ENCODE data around the gene MED20. TPM values are rescaled to one million over a fixed set of nuclear protein-coding genes. Genes with fewer than 3 reads are reported as not detected.
"Not testable (repeated sequence)": the region's sequence is repeated elsewhere in the genome, so short reads cannot be mapped to it uniquely, and the experiment has no call there.

The MED20 gene
- total RNA-seq, 1 donor from 2014 or later = 24.1 TPM

DNA sequence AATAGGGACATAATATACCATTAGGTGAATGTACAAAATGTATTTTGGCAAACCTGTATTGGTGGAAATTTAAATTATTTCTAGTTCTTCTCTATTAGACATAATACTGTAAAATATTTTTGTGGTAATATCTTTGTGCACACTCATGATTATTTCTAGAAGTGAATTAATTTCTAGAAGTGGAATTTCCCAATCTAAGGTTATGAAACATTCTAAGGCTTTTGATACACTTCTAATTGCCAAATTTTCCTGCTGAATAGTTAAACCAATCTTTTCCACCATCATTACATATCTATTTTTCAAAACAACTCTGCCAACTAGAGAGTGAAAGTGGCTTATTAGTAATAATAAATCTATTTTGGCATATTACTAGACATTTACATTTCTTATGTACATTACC is 22.5 kb upstream of the MED20 start:
- Mint-ChIP-seq H3K4me1 (peaks cover 28% of the 10 kb centered on the region), H3K27me3 (ENCODE audit: low read depth) (no peaks in the 10 kb centered on the region), H3K36me3 (no peaks in the 10 kb centered on the region), H3K9me3 (no peaks in the 10 kb centered on the region), H3K27ac (no peak overlapping the region), H3K4me3 (no peak overlapping the region)
- TF ChIP-seq CTCF (IDR thresholded peaks at IDR 0.05; ENCODE audit: unreplicated experiment) = no peak
- no peak for DNase-seq (ENCODE audit: low spot score in 2 of 2, unreplicated experiment in 2 of 2)

- not testable (repeated sequence) for DNase-seq (ENCODE audit: low spot score in 2 of 2, unreplicated experiment in 2 of 2); H3K36me3 Mint-ChIP-seq; H3K27me3 Mint-ChIP-seq (ENCODE audit: low read depth); H3K4me3 Mint-ChIP-seq; H3K9me3 Mint-ChIP-seq; H3K27ac Mint-ChIP-seq
- peaks cover 33% of the 10 kb centered on the region for H3K4me1 Mint-ChIP-seq
Observed at GRCh38 chr6:41942882-41943281, 21.9 kb upstream of the MED20 start.

- peak overlapping the region; percentile 89 for H3K27ac Mint-ChIP-seq
- H3K36me3 Mint-ChIP-seq = no peaks in the 10 kb centered on the region
- no peaks in the 10 kb centered on the region for H3K9me3 Mint-ChIP-seq
- no peak for DNase-seq (ENCODE audit: low spot score in 2 of 2, unreplicated experiment in 2 of 2)
- peaks cover 40% of the 10 kb centered on the region for H3K4me1 Mint-ChIP-seq
- peak overlapping the region; percentile 83 for H3K4me3 Mint-ChIP-seq
- no peak for TF ChIP-seq CTCF (IDR thresholded peaks at IDR 0.05; ENCODE audit: unreplicated experiment)
- H3K27me3 Mint-ChIP-seq (ENCODE audit: low read depth) = no peaks in the 10 kb centered on the region
Observed at GRCh38 chr6:41942067-41942851, 21.3 kb upstream of the MED20 start.

DNA sequence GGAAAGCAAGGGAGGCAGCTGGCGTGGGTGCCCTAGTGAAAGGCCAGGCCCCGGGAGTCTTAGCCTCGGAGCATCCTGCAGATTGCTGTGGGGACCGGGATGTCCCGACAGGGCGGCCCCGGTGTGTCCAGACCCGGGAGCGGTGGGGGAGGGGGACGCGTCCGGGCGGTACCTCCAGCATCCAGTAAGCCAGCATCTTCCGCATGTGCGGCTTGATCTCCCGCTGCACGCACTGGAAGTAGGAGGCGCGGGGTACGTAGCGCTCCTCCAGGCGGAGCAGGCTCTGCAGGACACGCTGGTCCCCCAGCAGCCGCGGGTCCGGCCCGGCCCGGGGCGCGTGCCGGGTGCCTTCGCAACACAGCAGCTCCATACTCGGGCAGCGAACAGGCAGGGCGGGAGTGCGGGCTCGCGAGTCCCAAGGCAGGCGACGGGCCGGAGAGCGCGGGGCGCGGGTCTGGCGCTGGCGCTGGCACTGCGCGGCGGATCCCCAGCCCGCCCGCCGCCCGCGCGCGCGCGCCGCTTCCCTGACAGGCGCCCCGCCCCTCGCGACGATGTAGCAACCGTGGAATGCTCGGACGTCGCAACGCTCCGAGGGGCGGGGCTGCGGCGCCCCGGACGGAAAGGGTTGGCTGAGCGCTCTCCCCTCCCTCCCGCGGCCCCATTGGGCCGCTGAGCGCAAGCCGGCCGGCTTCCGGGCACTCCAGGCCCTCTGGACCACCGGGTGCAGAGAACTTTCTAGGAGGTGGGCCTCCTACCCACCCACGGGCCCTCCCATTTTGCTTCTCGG is 20.5 kb upstream of the MED20 start, which contains the start of gene CCND3:
TSS of gene CCND3 (minus strand) at position 529 of the 787 bp plus-strand sequence. CDS start at position 370, 159 bp downstream.
- DNase-seq (ENCODE audit: low spot score in 2 of 2, unreplicated experiment in 2 of 2) = peak; percentile 87 to 90
- Mint-ChIP-seq H3K36me3 (peaks cover 2% of the 10 kb centered on the region), H3K27ac (peak within 1 kb of the TSS; percentile 94), H3K4me3 (peak within 1 kb of the TSS; percentile 83), H3K27me3 (ENCODE audit: low read depth) (no peaks in the 10 kb centered on the region), H3K4me1 (peaks cover 43% of the 10 kb centered on the region), H3K9me3 (no peaks in the 10 kb centered on the region)
- TF ChIP-seq CTCF (IDR thresholded peaks at IDR 0.05; ENCODE audit: unreplicated experiment) = no peak

GRCh38 chr6:41940759-41941279 is 19.9 kb upstream of the MED20 start:
- peaks cover 3% of the 10 kb centered on the region for H3K36me3 Mint-ChIP-seq

More at GRCh38 chr6:41940759-41941279, 19.9 kb upstream of the MED20 start:
- peak in 1 of 2 experiments; percentile 52 for DNase-seq (ENCODE audit: low spot score in 2 of 2, unreplicated experiment in 2 of 2)
- Mint-ChIP-seq H3K27ac (peak overlapping the region; percentile 94), H3K4me1 (peaks cover 44% of the 10 kb centered on the region), H3K4me3 (peak overlapping the region; percentile 83), H3K27me3 (ENCODE audit: low read depth) (no peaks in the 10 kb centered on the region), H3K9me3 (no peaks in the 10 kb centered on the region)
- TF ChIP-seq CTCF (IDR thresholded peaks at IDR 0.05; ENCODE audit: unreplicated experiment) = no peak

Data from mesothelial cell of epicardium (in vitro differentiated cells).